Spleen (tissue), 7 donors: Measurements from ENCODE around the gene GPR150.

Source experiments
- POLR2A ChIP-seq, 3 donors: fragments of 450-650 bp; IDR thresholded peaks; one replicate each; pipeline ENCODE4 v1.5.1; 2017; ENCODE audit warnings: antibody characterized with exemption in 3 of 3, mild to moderate bottlenecking in 1 of 3
- POLR2AphosphoS5 ChIP-seq, 3 donors: sonication (generic); formaldehyde crosslinking; IDR thresholded peaks; one replicate each; pipeline ENCODE4 v1.5.1; 2017; ENCODE audit warnings: antibody characterized with exemption in 3 of 3
- TF ChIP-seq, protein P1 (sequence below), 11 experiments: fragments of 200-600 bp in 7 of 11; fragments of 450-650 bp in 4 of 11; sonication (generic) in 4 of 11; IDR thresholded peaks in 8 of 11; conservative IDR thresholded peaks in 3 of 11; 1 replicate in 7 of 11; 2 replicates in 4 of 11; pipeline versions ENCODE4 v1.4.0 to v1.8.0; 2016 to 2021; ENCODE audit warnings: antibody characterized with exemption in 11 of 11, inconsistent platforms in 4 of 11, mild to moderate bottlenecking in 1 of 11
- donor health status: DM: no; HTN: no; CAD: no; lungs with moderate emphysema.
- donor health status: DM: no; HTN: no; CAD: no.
- donor health status: DM: no; HTN: no; CAD: no.

DNA sequence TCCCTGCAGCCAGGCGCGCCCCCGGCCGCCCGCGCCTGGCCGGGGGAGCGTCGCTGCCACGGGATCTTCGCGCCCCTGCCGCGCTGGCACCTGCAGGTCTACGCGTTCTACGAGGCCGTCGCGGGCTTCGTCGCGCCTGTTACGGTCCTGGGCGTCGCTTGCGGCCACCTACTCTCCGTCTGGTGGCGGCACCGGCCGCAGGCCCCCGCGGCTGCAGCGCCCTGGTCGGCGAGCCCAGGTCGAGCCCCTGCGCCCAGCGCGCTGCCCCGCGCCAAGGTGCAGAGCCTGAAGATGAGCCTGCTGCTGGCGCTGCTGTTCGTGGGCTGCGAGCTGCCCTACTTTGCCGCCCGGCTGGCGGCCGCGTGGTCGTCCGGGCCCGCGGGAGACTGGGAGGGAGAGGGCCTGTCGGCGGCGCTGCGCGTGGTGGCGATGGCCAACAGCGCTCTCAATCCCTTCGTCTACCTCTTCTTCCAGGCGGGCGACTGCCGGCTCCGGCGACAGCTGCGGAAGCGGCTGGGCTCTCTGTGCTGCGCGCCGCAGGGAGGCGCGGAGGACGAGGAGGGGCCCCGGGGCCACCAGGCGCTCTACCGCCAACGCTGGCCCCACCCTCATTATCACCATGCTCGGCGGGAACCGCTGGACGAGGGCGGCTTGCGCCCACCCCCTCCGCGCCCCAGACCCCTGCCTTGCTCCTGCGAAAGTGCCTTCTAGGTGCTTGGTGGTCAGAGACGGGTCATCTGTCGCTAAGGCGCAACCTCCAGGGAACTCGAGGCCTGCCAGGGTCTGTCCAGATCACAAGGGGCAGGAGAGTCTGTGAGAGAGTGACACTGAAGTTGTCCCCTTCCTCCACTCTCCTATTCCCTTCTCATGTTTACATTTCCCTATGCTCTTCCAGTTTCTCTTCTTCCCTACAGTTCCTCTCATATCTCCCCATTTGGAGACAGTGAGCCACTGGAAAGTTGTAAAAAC lies 1.3 kb downstream of the GPR150 start:
- TF ChIP-seq, protein P1, sequence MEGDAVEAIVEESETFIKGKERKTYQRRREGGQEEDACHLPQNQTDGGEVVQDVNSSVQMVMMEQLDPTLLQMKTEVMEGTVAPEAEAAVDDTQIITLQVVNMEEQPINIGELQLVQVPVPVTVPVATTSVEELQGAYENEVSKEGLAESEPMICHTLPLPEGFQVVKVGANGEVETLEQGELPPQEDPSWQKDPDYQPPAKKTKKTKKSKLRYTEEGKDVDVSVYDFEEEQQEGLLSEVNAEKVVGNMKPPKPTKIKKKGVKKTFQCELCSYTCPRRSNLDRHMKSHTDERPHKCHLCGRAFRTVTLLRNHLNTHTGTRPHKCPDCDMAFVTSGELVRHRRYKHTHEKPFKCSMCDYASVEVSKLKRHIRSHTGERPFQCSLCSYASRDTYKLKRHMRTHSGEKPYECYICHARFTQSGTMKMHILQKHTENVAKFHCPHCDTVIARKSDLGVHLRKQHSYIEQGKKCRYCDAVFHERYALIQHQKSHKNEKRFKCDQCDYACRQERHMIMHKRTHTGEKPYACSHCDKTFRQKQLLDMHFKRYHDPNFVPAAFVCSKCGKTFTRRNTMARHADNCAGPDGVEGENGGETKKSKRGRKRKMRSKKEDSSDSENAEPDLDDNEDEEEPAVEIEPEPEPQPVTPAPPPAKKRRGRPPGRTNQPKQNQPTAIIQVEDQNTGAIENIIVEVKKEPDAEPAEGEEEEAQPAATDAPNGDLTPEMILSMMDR (IDR thresholded peaks at IDR 0.05 in 8 of 11, conservative IDR thresholded peaks at IDR 0.05 in 3 of 11) = no peak
- TF ChIP-seq POLR2A (IDR thresholded peaks at IDR 0.05) (no peak), POLR2AphosphoS5 (IDR thresholded peaks at IDR 0.05) (peak; percentile 23 to 73 (median 50))
